Measurements from ENCODE around the gene NFIB. TPM values are rescaled to one million over a fixed set of nuclear protein-coding genes. Genes with fewer than 3 reads are reported as not detected.

NFIB gene
- total RNA-seq, 1 donor from 2014 or later: 99.4 TPM

DNA sequence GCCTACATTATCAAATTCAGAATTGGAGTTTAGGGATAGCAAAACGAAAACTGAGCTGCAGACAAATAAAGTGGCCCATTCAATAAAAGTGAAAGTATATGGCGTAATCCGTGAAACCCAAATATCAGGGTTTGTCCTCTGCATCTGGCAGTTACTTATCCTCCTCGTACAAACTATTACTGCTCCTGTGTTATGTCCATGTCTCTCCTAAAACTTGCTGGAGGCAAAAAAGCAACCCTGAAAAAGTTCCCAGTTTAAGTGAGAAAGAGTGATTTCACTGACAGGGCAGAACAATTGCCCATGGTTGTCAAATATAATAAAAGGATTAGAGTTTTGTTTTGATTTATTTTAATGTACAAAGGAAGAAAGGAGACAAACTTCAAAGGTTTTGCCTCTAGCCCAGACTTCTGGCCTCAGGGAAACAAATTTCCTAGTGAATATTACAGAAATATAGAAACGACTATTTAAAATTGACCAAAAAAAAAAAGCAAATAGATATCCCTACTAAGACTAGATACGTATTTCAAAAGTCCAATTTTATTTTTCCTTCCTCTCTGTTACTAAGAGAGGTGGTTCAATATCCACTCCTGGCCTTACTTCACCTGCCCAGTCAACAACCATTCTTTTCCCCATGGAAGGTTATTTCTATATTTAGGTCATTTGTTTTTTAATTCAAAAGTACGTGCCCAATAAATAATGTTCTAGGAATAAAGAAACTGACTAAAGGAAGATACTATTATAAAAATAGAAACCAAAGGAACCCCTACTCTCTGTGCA lies 50.0 kb downstream of the NFIB start:
- Histone ChIP-seq H3K27me3 (no peaks in the 10 kb centered on the region), H3K4me3 (no peak overlapping the region), H3K9me3 (no peaks in the 10 kb centered on the region), H3K27ac (no peak overlapping the region), H3K36me3 (no peaks in the 10 kb centered on the region), H3K4me1 (peaks cover under 1% of the 10 kb centered on the region)
- no peak for DNase-seq
- intact Hi-C loops (cut with DNase I): no loop called here
- no peak for ATAC-seq
- TF ChIP-seq CTCF (IDR thresholded peaks at IDR 0.05): no peak

- Histone ChIP-seq H3K36me3 (no peaks in the 10 kb centered on the region), H3K9me3 (no peaks in the 10 kb centered on the region), H3K27ac (no peak overlapping the region), H3K27me3 (no peaks in the 10 kb centered on the region), H3K4me3 (no peak overlapping the region), H3K4me1 (peaks cover 9% of the 10 kb centered on the region)
- no peak for TF ChIP-seq CTCF (IDR thresholded peaks at IDR 0.05)
- ATAC-seq (no peak), DNase-seq (no peak)
- intact Hi-C loops (cut with DNase I): no loop called here
Measured at GRCh38 chr9:14262827-14263226, 51.1 kb downstream of the NFIB start.

GRCh38 chr9:14261616-14262015 lies 52.3 kb downstream of the NFIB start:
- no peak overlapping the region for H3K27ac ChIP-seq
- ATAC-seq: no peak
- H3K4me1 ChIP-seq: peaks cover 21% of the 10 kb centered on the region
- no peak overlapping the region for H3K4me3 ChIP-seq
- H3K36me3 ChIP-seq: no peaks in the 10 kb centered on the region
- no peak for TF ChIP-seq CTCF (IDR thresholded peaks at IDR 0.05)
- H3K27me3 ChIP-seq: no peaks in the 10 kb centered on the region
- no peak for DNase-seq
- intact Hi-C loops (cut with DNase I): no loop called here
- H3K9me3 ChIP-seq: no peaks in the 10 kb centered on the region

- Histone ChIP-seq H3K27ac (no peak overlapping the region), H3K9me3 (no peaks in the 10 kb centered on the region), H3K36me3 (no peaks in the 10 kb centered on the region), H3K4me3 (no peak overlapping the region), H3K4me1 (peaks cover 21% of the 10 kb centered on the region), H3K27me3 (no peaks in the 10 kb centered on the region)
- DNase-seq: no peak
- intact Hi-C loops (cut with DNase I): no loop called here
- no peak for ATAC-seq
- no peak for TF ChIP-seq CTCF (IDR thresholded peaks at IDR 0.05)
Measured at GRCh38 chr9:14260101-14260500, 53.8 kb downstream of the NFIB start.

DNA sequence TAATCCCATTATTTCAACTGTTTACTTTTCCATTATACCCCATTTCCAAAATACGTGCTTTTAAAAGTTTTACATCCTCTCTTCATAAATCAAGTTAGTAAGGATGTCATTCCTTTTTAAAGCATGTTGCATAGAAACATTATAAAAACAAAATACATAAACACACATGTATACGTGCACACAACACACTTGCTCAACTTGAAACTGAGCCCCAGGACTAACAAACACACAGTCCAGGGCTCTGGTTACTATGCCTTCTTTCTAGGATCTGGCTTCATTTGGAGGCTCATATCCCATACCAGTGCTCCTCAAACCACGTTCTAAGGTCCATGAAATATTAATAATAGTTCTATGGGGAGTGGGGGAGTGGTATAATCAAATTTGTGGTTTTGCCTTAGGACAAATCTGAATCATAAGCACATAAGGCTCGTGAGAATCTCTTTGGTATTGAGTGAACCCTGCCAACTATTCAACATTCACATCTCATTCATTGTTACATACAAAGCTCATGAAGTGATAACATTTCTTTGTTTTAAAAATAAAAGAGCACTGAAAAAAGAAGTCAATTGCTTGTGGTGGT lies 55.2 kb downstream of the NFIB start:
- ATAC-seq (no peak), DNase-seq (no peak)
- H3K9me3 ChIP-seq: no peaks in the 10 kb centered on the region
- H3K4me1 ChIP-seq: peaks cover 21% of the 10 kb centered on the region
- no peaks in the 10 kb centered on the region for H3K27me3 ChIP-seq
- H3K27ac ChIP-seq: no peak overlapping the region
- TF ChIP-seq CTCF (IDR thresholded peaks at IDR 0.05): no peak
- intact Hi-C loops (cut with DNase I): no loop called here
- H3K36me3 ChIP-seq: no peaks in the 10 kb centered on the region
- H3K4me3 ChIP-seq: no peak overlapping the region
